ENCODE data around the gene TIAM1. TPM values are rescaled to one million over a fixed set of nuclear protein-coding genes. Genes with fewer than 3 reads are reported as not detected.

The TIAM1 gene
- total RNA-seq, 4 donors from 2014 or later, result 2.6 to 11.0 (median 6.9) TPM

DNA sequence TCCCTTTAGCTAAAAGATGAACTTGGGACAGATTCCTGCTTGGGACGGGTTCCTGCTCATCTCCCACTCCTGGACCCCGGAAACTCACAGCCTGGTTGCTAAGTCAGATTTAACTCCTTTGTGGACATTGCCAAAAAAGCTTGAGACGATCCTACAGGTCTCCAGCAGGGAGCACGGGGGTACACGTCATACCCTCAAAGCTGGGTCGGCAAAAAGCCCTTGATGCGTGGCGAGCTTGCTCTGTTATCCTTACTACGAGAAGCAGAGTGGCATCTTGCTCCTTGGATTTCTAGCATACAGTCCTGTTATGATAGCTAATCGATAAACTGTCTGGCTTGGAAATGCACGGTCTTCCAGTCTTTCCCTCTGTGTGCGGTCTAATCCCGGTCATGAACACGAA lies 244.9 kb downstream of the TIAM1 start:
- H3K36me3 ChIP-seq, result no peaks in the 10 kb centered on the region
- peaks cover 11% of the 10 kb centered on the region for H3K27me3 ChIP-seq
- TF ChIP-seq EP300 (IDR thresholded peaks at IDR 0.05), result no peak
- no peak for TF ChIP-seq POLR2A (IDR thresholded peaks at IDR 0.05)
- no peak for TF ChIP-seq POLR2AphosphoS5 (IDR thresholded peaks at IDR 0.05)
- TF ChIP-seq CTCF (IDR thresholded peaks at IDR 0.05), result no peak
- H3K4me1 ChIP-seq, result no peaks in the 10 kb centered on the region
- no peak overlapping the region for H3K4me3 ChIP-seq
- 73 to 77% methylated on average over 11 to 13 of the region's 14 CpGs for WGBS, 2 donors (ENCODE audit: low coverage in 1 of 2)
- H3K9me3 ChIP-seq, result no peaks in the 10 kb centered on the region
- ATAC-seq, result no peak
- no peak overlapping the region for H3K27ac ChIP-seq

GRCh38 chr21:31098576-31099005 lies 245.5 kb downstream of the TIAM1 start:
- Histone ChIP-seq H3K36me3 (no peaks in the 10 kb centered on the region), H3K4me3 (no peak overlapping the region), H3K27ac (no peak overlapping the region), H3K4me1 (no peaks in the 10 kb centered on the region), H3K27me3 (peaks cover 11% of the 10 kb centered on the region), H3K9me3 (no peaks in the 10 kb centered on the region)
- no peak for TF ChIP-seq POLR2A (IDR thresholded peaks at IDR 0.05)
- peak; percentile 52 to 87 (median 60) for TF ChIP-seq CTCF (IDR thresholded peaks at IDR 0.05)
- WGBS, 2 donors (ENCODE audit: low coverage in 1 of 2), result 16 to 28% methylated on average over 11 to 16 of the region's 23 CpGs
- ATAC-seq, result no peak

- no peak overlapping the region for H3K27ac ChIP-seq
- peaks cover 8% of the 10 kb centered on the region for H3K27me3 ChIP-seq
- no peak for ATAC-seq
- H3K9me3 ChIP-seq, result no peaks in the 10 kb centered on the region
- H3K4me3 ChIP-seq, result no peak overlapping the region
- WGBS, 2 donors (ENCODE audit: low coverage in 1 of 2), result 70 to 74% methylated on average over 5 to 7 of the region's 7 CpGs
- H3K4me1 ChIP-seq, result no peaks in the 10 kb centered on the region
- no peaks in the 10 kb centered on the region for H3K36me3 ChIP-seq
- TF ChIP-seq POLR2A (IDR thresholded peaks at IDR 0.05) (no peak), CTCF (IDR thresholded peaks at IDR 0.05) (no peak), EP300 (IDR thresholded peaks at IDR 0.05) (no peak), POLR2AphosphoS5 (IDR thresholded peaks at IDR 0.05) (no peak)
These were observed 251.0 kb downstream of the TIAM1 start for GRCh38 chr21:31092832-31093625.

DNA sequence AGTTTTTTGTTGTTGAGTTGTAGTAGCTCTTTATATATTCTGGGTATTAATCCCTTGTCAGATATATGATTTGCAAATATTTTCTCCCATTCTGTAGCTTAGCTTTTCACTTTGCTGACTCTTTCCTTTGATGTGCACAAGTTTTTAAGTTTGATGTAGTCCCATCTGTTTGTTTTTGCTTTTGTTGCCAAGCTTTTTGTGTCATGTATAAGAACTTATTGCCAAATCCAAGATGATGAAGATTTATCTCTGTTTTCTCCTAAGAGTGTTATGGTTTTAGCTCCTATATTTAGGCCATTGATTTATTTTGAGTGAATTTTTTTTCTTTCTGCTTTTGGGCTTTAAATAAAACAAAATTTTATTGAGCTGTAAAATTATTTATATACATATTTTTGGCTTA lies 253.7 kb downstream of the TIAM1 start:
- Histone ChIP-seq H3K36me3 (no peaks in the 10 kb centered on the region), H3K27me3 (peaks cover 13% of the 10 kb centered on the region), H3K27ac (no peak overlapping the region), H3K9me3 (no peaks in the 10 kb centered on the region), H3K4me1 (peaks cover 0 to 4% (median 0%) of the 10 kb centered on the region in 3 donors), H3K4me3 (no peak overlapping the region)
- ATAC-seq, result no peak
- TF ChIP-seq CTCF (IDR thresholded peaks at IDR 0.05) (no peak), POLR2AphosphoS5 (IDR thresholded peaks at IDR 0.05) (no peak), POLR2A (IDR thresholded peaks at IDR 0.05) (no peak), EP300 (IDR thresholded peaks at IDR 0.05) (no peak)

DNA sequence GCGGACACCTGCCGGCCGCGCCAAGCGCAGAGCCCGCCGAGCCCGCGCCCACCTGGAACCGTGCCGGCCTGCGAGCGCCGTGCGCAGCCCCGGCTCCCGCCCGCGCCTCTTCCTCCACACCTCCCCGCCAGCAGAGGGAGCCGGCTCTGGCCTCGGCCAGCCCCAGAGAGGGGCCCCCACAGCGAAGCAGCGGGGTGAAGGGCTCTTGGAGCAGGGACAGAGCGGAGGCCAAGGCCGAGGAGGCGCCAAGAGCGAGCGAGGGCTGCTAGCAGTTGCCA lies 255.6 kb downstream of the TIAM1 start:
- Histone ChIP-seq H3K36me3 (no peaks in the 10 kb centered on the region), H3K4me1 (peaks cover 0 to 4% (median 0%) of the 10 kb centered on the region in 3 donors), H3K4me3 (no peak overlapping the region), H3K9me3 (no peaks in the 10 kb centered on the region), H3K27me3 (peaks cover 13% of the 10 kb centered on the region), H3K27ac (no peak overlapping the region)
- TF ChIP-seq POLR2A (IDR thresholded peaks at IDR 0.05) (no peak), POLR2AphosphoS5 (IDR thresholded peaks at IDR 0.05) (no peak), EP300 (IDR thresholded peaks at IDR 0.05) (no peak), CTCF (IDR thresholded peaks at IDR 0.05) (no peak)
- no peak for ATAC-seq
- 100% methylated on average over 4 of the region's 29 CpGs; no CpG with 5 or more reads in 1 of the 2 donors for WGBS, 2 donors (ENCODE audit: low coverage in 1 of 2)

All from gastroesophageal sphincter (tissue), 4 donors.